GM10266 (cell line): ENCODE results near the gene TXNRD1.

Experiments
- DNase-seq: peaks from one replicate; pipeline ENCODE4 v3.0.0; 2012; ENCODE audit errors: extremely low spot score
- CTCF ChIP-seq: IDR thresholded peaks from 2 replicates; pipeline ENCODE4 v1.5.1; 2012; ENCODE audit warnings: mild to moderate bottlenecking, low read depth; ENCODE audit not compliant: control insufficient read depth, insufficient read depth; ENCODE audit errors: missing control alignments

TXNRD1 gene

GRCh38 chr12:104306943-104307654 is 91.5 kb downstream of the TXNRD1 start:
- no peak for DNase-seq
- TF ChIP-seq CTCF = no peak

- TF ChIP-seq CTCF = no peak
Observed at GRCh38 chr12:104307655-104308000, 92.0 kb downstream of the TXNRD1 start.

GRCh38 chr12:104309446-104309993 is 93.9 kb downstream of the TXNRD1 start:
- TF ChIP-seq CTCF = no peak
- DNase-seq = no peak

More at GRCh38 chr12:104307655-104308000, 92.0 kb downstream of the TXNRD1 start:
- no peak for DNase-seq

GRCh38 chr12:104310751-104311633 is 95.4 kb downstream of the TXNRD1 start:
- DNase-seq = no peak
- no peak for TF ChIP-seq CTCF

GRCh38 chr12:104312202-104312601 is 96.6 kb downstream of the TXNRD1 start:
- DNase-seq = no peak
- TF ChIP-seq CTCF = no peak

GRCh38 chr12:104312654-104313053 is 97.1 kb downstream of the TXNRD1 start:
- TF ChIP-seq CTCF = no peak

More at GRCh38 chr12:104312654-104313053, 97.1 kb downstream of the TXNRD1 start:
- DNase-seq = no peak
